K562 (cell line): ENCODE measurements around the gene LTK. TPM values are rescaled to one million over a fixed set of nuclear protein-coding genes. Genes with fewer than 3 reads are reported as not detected.
A peak's percentile ranks its signal among the peaks of the same experiment; 100 is the strongest.

Experiments used
- BMI1 ChIP-seq: fragments of 150-350 bp; IDR thresholded peaks from 2 replicates; pipeline ENCODE4 v1.6.1; 2014; ENCODE audit warnings: low read length
- DIDO1 ChIP-seq: fragments of 450-650 bp; IDR thresholded peaks from 2 replicates; pipeline ENCODE4 v1.6.1; 2016; ENCODE audit warnings: low read depth, missing biosample characterization, missing genetic modification characterization
- MNT ChIP-seq, 2 experiments: fragments of 450-650 bp; conservative IDR thresholded peaks; 2 replicates each; pipeline ENCODE4 v1.6.1; 2017; ENCODE audit warnings: mild to moderate bottlenecking in 2 of 2, moderate library complexity in 2 of 2
- MTA3 ChIP-seq: fragments of 450-650 bp; formaldehyde crosslinking; IDR thresholded peaks from 2 replicates; pipeline ENCODE4 v1.6.1; 2017; ENCODE audit warnings: mild to moderate bottlenecking, borderline replicate concordance
- MYC ChIP-seq, 2 experiments: fragments of 250-450 bp in 1 of 2; sonication (Bioruptor Pico) in 1 of 2; IDR thresholded peaks; 2 replicates each; pipeline versions ENCODE4 v1.5.1 to v1.6.1; 2012 to 2021; ENCODE audit warnings: low read depth in 2 of 2, borderline replicate concordance in 1 of 2, improper control_type of control experiment in 1 of 2, low read length in 1 of 2, mild to moderate bottlenecking in 1 of 2, moderate library complexity in 1 of 2
- POLR2AphosphoS2 ChIP-seq: IDR thresholded peaks from 2 replicates; pipeline ENCODE4 v1.6.1; 2012; ENCODE audit warnings: low read length, improper control_type of control experiment
- TEAD2 ChIP-seq: fragments of 450-650 bp; IDR thresholded peaks from 2 replicates; pipeline ENCODE4 v1.6.1; 2016; ENCODE audit warnings: missing genetic modification characterization, control low read depth, missing compliant biosample characterization
- TFAP4 ChIP-seq: sonication (generic); formaldehyde crosslinking; IDR thresholded peaks from 2 replicates; pipeline ENCODE4 v1.8.0; 2022; ENCODE audit warnings: missing genetic modification reagents, mild to moderate bottlenecking, moderate library complexity, borderline replicate concordance
- polyA plus RNA-seq, 8 experiments: library from polyadenylated mRNA; depleted of rRNA in 4 of 8; stranded (reverse) in 5 of 8; unstranded in 3 of 8; fragments of >200 nt; fragmentation: Nextera tagmentation in 2 of 8; fragmentation: Illumina TruSeq in 1 of 8; extraction: Ambion mirVana in 2 of 8; extraction: Trizol in 1 of 8; gene quantifications; 2 replicates each; pipeline versions ENCODE4 v1.2.1 to v1.2.3, GENCODE V29; 2011 to 2014; ENCODE audit warnings: inconsistent platforms in 1 of 8, missing spikeins in 1 of 8
- total RNA-seq, 7 experiments: library from RNA; depleted of rRNA in 6 of 7; stranded (reverse); fragments of >200 nt in 6 of 7; fragmentation: Illumina TruSeq in 2 of 7; extraction: Trizol in 2 of 7; gene quantifications; 2 replicates each; pipeline versions ENCODE4 v1.2.1 to v1.2.3, GENCODE V29; 2011 to 2021; ENCODE audit warnings: low replicate concordance in 1 of 7
- TF ChIP-seq, protein P1 (sequence below): fragments of 450-650 bp; IDR thresholded peaks from 2 replicates; pipeline ENCODE4 v1.6.1; 2016; ENCODE audit warnings: mild to moderate bottlenecking, moderate library complexity
- TF ChIP-seq, protein P2 (sequence below): sonication (generic); formaldehyde crosslinking; IDR thresholded peaks from 2 replicates; pipeline ENCODE4 v1.5.0; 2020; ENCODE audit warnings: missing genetic modification reagents

LTK gene
- total and polyA plus RNA-seq, 9 of the 15 experiments (the other 6 are each of a cell fraction or from before 2014, with no cell fraction given), result 0.25 to 4.4 (median 1.8) TPM

- TF ChIP-seq, protein P1, sequence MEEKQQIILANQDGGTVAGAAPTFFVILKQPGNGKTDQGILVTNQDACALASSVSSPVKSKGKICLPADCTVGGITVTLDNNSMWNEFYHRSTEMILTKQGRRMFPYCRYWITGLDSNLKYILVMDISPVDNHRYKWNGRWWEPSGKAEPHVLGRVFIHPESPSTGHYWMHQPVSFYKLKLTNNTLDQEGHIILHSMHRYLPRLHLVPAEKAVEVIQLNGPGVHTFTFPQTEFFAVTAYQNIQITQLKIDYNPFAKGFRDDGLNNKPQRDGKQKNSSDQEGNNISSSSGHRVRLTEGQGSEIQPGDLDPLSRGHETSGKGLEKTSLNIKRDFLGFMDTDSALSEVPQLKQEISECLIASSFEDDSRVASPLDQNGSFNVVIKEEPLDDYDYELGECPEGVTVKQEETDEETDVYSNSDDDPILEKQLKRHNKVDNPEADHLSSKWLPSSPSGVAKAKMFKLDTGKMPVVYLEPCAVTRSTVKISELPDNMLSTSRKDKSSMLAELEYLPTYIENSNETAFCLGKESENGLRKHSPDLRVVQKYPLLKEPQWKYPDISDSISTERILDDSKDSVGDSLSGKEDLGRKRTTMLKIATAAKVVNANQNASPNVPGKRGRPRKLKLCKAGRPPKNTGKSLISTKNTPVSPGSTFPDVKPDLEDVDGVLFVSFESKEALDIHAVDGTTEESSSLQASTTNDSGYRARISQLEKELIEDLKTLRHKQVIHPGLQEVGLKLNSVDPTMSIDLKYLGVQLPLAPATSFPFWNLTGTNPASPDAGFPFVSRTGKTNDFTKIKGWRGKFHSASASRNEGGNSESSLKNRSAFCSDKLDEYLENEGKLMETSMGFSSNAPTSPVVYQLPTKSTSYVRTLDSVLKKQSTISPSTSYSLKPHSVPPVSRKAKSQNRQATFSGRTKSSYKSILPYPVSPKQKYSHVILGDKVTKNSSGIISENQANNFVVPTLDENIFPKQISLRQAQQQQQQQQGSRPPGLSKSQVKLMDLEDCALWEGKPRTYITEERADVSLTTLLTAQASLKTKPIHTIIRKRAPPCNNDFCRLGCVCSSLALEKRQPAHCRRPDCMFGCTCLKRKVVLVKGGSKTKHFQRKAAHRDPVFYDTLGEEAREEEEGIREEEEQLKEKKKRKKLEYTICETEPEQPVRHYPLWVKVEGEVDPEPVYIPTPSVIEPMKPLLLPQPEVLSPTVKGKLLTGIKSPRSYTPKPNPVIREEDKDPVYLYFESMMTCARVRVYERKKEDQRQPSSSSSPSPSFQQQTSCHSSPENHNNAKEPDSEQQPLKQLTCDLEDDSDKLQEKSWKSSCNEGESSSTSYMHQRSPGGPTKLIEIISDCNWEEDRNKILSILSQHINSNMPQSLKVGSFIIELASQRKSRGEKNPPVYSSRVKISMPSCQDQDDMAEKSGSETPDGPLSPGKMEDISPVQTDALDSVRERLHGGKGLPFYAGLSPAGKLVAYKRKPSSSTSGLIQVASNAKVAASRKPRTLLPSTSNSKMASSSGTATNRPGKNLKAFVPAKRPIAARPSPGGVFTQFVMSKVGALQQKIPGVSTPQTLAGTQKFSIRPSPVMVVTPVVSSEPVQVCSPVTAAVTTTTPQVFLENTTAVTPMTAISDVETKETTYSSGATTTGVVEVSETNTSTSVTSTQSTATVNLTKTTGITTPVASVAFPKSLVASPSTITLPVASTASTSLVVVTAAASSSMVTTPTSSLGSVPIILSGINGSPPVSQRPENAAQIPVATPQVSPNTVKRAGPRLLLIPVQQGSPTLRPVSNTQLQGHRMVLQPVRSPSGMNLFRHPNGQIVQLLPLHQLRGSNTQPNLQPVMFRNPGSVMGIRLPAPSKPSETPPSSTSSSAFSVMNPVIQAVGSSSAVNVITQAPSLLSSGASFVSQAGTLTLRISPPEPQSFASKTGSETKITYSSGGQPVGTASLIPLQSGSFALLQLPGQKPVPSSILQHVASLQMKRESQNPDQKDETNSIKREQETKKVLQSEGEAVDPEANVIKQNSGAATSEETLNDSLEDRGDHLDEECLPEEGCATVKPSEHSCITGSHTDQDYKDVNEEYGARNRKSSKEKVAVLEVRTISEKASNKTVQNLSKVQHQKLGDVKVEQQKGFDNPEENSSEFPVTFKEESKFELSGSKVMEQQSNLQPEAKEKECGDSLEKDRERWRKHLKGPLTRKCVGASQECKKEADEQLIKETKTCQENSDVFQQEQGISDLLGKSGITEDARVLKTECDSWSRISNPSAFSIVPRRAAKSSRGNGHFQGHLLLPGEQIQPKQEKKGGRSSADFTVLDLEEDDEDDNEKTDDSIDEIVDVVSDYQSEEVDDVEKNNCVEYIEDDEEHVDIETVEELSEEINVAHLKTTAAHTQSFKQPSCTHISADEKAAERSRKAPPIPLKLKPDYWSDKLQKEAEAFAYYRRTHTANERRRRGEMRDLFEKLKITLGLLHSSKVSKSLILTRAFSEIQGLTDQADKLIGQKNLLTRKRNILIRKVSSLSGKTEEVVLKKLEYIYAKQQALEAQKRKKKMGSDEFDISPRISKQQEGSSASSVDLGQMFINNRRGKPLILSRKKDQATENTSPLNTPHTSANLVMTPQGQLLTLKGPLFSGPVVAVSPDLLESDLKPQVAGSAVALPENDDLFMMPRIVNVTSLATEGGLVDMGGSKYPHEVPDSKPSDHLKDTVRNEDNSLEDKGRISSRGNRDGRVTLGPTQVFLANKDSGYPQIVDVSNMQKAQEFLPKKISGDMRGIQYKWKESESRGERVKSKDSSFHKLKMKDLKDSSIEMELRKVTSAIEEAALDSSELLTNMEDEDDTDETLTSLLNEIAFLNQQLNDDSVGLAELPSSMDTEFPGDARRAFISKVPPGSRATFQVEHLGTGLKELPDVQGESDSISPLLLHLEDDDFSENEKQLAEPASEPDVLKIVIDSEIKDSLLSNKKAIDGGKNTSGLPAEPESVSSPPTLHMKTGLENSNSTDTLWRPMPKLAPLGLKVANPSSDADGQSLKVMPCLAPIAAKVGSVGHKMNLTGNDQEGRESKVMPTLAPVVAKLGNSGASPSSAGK, result peak; percentile 35
- TF ChIP-seq POLR2AphosphoS2 (no peak; the same call in 1 of the 2 replicates), MNT (conservative IDR thresholded peaks at IDR 0.05) (peak in 1 of 2 experiments; percentile 50; a peak in 1 of 4 replicates), BMI1 (no peak), TEAD2 (tag) (no peak), MTA3 (0 out of 2 replicates have a peak, but pooled peaks have one; percentile 3), TFAP4 (CRISPR knock-in tag) (0 out of 2 replicates have a peak, but pooled peaks have one; percentile 34), MYC (IDR thresholded peaks at IDR 0.05; ENCODE audit: low read depth, low read length) (0 out of 2 replicates have a peak, but pooled peaks have one; percentile 8), MYC (CRISPR knock-in tag; IDR thresholded peaks at IDR 0.05; ENCODE audit: borderline replicate concordance, low read depth) (no peak), DIDO1 (tag) (0 out of 2 replicates have a peak, but pooled peaks have one; percentile 47)
- TF ChIP-seq, protein P2, sequence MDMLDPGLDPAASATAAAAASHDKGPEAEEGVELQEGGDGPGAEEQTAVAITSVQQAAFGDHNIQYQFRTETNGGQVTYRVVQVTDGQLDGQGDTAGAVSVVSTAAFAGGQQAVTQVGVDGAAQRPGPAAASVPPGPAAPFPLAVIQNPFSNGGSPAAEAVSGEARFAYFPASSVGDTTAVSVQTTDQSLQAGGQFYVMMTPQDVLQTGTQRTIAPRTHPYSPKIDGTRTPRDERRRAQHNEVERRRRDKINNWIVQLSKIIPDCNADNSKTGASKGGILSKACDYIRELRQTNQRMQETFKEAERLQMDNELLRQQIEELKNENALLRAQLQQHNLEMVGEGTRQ (CRISPR knock-in tag), result peak; percentile 49
Observed at GRCh38 chr15:41492597-41493204, 20.9 kb downstream of the LTK start (continued).
